NB4 (cell line): Measurements from ENCODE around the gene SEC31B.
A peak's percentile ranks its signal among the peaks of the same experiment; 100 is the strongest.

Experiments used
- CTCF ChIP-seq: IDR thresholded peaks from one replicate; pipeline ENCODE4 v1.5.1; 2012; ENCODE audit warnings: low read depth, low read length
- POLR2A ChIP-seq: IDR thresholded peaks from 2 replicates; pipeline ENCODE4 v1.6.1; 2011; ENCODE audit warnings: mild to moderate bottlenecking; ENCODE audit not compliant: insufficient read length; ENCODE audit errors: extremely low read depth
- TF ChIP-seq, protein P1 (sequence below): IDR thresholded peaks from 2 replicates; pipeline ENCODE4 v1.6.1; 2011; ENCODE audit warnings: low read depth, low read length

DNA sequence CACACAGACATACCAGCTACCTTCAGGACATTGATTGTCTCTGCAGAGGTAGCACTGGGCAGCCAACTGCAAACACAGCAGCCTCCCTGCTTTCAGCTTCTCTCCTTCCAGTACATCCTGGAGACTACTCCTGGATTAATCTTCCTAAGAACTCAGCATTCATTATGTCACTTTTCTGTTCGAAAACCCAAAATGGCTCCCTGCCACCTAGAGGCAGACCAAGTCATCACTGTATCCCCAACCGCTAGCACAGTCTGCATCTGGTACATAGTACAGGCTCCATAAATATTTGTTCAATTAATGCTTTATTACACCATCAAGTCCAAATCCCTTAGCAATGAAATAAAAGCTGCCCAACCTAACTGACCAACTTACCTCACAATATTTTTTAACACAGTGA is 5.0 kb upstream of the SEC31B start:
- TF ChIP-seq POLR2A = no peak
- TF ChIP-seq CTCF = peak; percentile 15
- TF ChIP-seq, protein P1, sequence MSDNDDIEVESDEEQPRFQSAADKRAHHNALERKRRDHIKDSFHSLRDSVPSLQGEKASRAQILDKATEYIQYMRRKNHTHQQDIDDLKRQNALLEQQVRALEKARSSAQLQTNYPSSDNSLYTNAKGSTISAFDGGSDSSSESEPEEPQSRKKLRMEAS = no peak
